Ishikawa (cell line): Measurements from ENCODE around the gene MAP3K21.
A peak's percentile ranks its signal among the peaks of the same experiment; 100 is the strongest.

Experiments used
- CEBPB ChIP-seq: IDR thresholded peaks from 2 replicates; pipeline ENCODE4 v1.6.1; 2012
- CREB1 ChIP-seq: IDR thresholded peaks from 2 replicates; pipeline ENCODE4 v1.6.1; 2012; ENCODE audit warnings: low read depth
- EGR1 ChIP-seq: IDR thresholded peaks from 2 replicates; pipeline ENCODE4 v1.6.1; 2012
- EP300 ChIP-seq: IDR thresholded peaks from 2 replicates; pipeline ENCODE4 v1.6.1; 2012; ENCODE audit warnings: borderline replicate concordance
- FOXM1 ChIP-seq: IDR thresholded peaks from 2 replicates; pipeline ENCODE4 v1.6.1; 2012; ENCODE audit warnings: low read depth, borderline replicate concordance
- MAX ChIP-seq: IDR thresholded peaks from 2 replicates; pipeline ENCODE4 v1.6.1; 2012
- NFIC ChIP-seq: IDR thresholded peaks from 2 replicates; pipeline ENCODE4 v1.6.1; 2012
- RAD21 ChIP-seq: IDR thresholded peaks from 2 replicates; pipeline ENCODE4 v1.6.1; 2012; ENCODE audit warnings: low read depth
- REST ChIP-seq: IDR thresholded peaks from 2 replicates; pipeline ENCODE4 v1.6.1; 2012; ENCODE audit warnings: low read depth, mild to moderate bottlenecking
- TAF1 ChIP-seq: IDR thresholded peaks from 2 replicates; pipeline ENCODE4 v1.6.1; 2012; ENCODE audit warnings: low read depth, mild to moderate bottlenecking
- TCF12 ChIP-seq: IDR thresholded peaks from 2 replicates; pipeline ENCODE4 v1.6.1; 2012; ENCODE audit warnings: low read depth
- TEAD4 ChIP-seq: IDR thresholded peaks from 2 replicates; pipeline ENCODE4 v1.6.1; 2012
- USF1 ChIP-seq: IDR thresholded peaks from 2 replicates; pipeline ENCODE4 v1.6.1; 2012
- YY1 ChIP-seq: IDR thresholded peaks from 2 replicates; pipeline ENCODE4 v1.6.1; 2012; ENCODE audit warnings: low read depth
- ZBTB7A ChIP-seq: IDR thresholded peaks from 2 replicates; pipeline ENCODE4 v1.6.1; 2012; ENCODE audit warnings: low read depth

The MAP3K21 gene

GRCh38 chr1:233390842-233391737 is 63.6 kb downstream of the MAP3K21 start:
- no peak for TF ChIP-seq CREB1
- no peak for TF ChIP-seq TCF12
- no peak for TF ChIP-seq FOXM1
- no peak for TF ChIP-seq USF1
- TF ChIP-seq YY1: no peak
- no peak for TF ChIP-seq MAX
- no peak for TF ChIP-seq EGR1
- no peak for TF ChIP-seq CEBPB
- TF ChIP-seq TAF1: no peak
- no peak for TF ChIP-seq TEAD4
- no peak for TF ChIP-seq REST
- TF ChIP-seq RAD21: no peak
- TF ChIP-seq ZBTB7A: no peak
- no peak for TF ChIP-seq NFIC
- no peak for TF ChIP-seq EP300

- no peak for TF ChIP-seq RAD21
- TF ChIP-seq CREB1: no peak
- no peak for TF ChIP-seq NFIC
- TF ChIP-seq FOXM1: no peak
- no peak for TF ChIP-seq TCF12
- TF ChIP-seq EP300: no peak
- TF ChIP-seq TAF1: no peak
Observed at GRCh38 chr1:233393084-233393840, 65.7 kb downstream of the MAP3K21 start.

GRCh38 chr1:233393926-233394680 is 66.6 kb downstream of the MAP3K21 start:
- TF ChIP-seq TAF1: no peak
- TF ChIP-seq MAX: no peak
- no peak for TF ChIP-seq ZBTB7A
- TF ChIP-seq RAD21: no peak
- TF ChIP-seq EGR1: no peak

GRCh38 chr1:233394860-233395717 is 67.6 kb downstream of the MAP3K21 start:
- TF ChIP-seq RAD21 (peak; percentile 86), TEAD4 (no peak), TCF12 (no peak)

GRCh38 chr1:233395863-233396646 is 68.5 kb downstream of the MAP3K21 start:
- TF ChIP-seq FOXM1 (no peak), EP300 (no peak), TAF1 (no peak), REST (no peak), EGR1 (no peak), RAD21 (no peak), CREB1 (no peak), USF1 (no peak), MAX (no peak), ZBTB7A (no peak), CEBPB (no peak), TCF12 (no peak), NFIC (no peak), TEAD4 (no peak), YY1 (no peak)
